Activated naive CD4-positive, alpha-beta T cell treated with anti-CD3 and anti-CD28 coated beads, Interleukin-2, amount 50 U/mL, for 16 hours (primary cell): ENCODE results near the gene ADAM8.
"Not testable (repeated sequence)": the region's sequence is repeated elsewhere in the genome, so short reads cannot be mapped to it uniquely, and the experiment has no call there.

Experiments
- DNase-seq: peaks from one replicate; pipeline ENCODE4 v3.0.0-alpha.2; 2020

ADAM8 gene

DNA sequence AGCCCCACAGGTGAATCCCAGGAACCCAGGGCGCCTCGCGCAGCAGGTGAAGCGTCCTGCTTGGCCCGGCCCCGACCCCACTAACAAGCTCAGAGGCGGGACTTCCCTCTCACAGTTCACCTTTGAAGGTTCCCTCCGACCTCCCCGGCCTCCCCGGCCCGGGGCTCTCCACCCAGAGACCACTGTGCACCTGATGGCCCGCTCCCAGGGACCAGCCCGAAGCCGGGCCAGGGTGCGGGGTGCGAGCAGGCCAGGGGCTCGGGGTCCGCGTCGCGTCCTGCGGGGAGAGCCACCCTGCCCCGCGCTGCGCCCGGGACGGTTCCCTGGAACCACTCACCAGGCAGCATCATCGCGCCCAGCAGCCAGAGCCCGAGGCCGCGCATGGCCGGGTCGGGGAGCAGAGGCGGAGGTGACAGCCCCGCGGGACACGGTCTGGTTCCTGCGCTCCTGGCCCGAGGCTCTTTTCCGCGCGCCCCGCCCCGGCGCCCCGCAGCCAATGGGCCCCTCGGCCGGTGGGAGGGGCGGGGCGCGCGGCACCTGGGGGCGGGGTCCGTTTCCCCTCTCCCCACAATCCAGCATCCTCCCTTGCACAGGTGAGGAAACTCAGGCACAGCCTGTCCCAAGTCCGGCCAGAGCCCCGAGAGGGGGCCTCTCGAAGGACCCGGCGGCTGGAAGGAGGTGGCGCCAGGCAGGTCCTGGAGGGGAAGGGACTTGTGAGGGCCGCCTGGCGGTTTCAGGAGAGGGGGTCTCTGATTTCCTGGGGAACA, at the start of gene ADAM8:
Gene ADAM8, minus strand, starts transcription at position 434 of the 767 bp plus-strand sequence. Its CDS starts 51 bp downstream, at position 383.
- peak; percentile 66 for DNase-seq

GRCh38 chr10:133326223-133326551, 49.5 kb upstream of the ADAM8 start:
- no peak for DNase-seq

DNA sequence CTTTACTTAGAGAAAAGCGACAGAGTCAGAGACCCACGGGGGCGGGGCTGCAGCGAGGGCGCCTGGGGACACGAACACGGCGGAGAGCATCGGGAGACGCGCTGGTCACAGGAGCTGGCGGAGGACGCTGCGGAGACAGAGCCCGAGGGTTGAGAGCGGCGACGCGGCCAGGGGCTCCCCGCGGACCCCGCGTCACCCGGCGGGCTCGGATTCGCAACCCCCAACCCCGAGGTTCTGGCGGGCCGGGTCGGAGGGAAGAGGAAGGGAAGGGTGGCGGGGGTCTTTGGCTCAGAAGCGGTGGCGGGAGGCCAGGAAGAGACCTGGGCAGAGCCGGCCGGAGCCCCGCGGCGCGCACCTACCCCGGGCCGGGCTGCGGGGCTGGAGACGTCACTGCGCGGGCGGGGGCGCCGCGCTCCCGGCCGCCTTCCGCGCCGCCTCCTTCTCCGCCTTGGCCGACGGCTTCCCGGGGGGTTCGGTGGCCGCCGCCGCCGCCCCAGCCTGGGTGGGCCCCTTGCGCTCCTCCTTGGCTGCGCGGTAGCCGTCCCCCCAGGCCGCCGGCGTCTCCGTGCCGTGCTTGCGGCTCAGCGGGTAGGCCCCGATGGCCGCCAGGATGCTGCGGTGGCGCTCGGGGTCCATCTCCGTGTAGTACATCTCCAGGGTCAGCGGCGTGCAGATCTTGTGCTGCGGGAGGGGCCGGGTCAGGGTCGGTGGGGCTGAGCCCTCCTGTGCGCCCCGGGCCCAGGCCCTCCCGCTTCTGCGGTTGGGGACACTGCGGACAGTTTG, 49.0 kb upstream of the ADAM8 start:
- no peak for DNase-seq

GRCh38 chr10:133324857-133325260, 48.2 kb upstream of the ADAM8 start:
- no peak for DNase-seq

GRCh38 chr10:133324198-133324792, 47.6 kb upstream of the ADAM8 start:
- peak; percentile 68 for DNase-seq

GRCh38 chr10:133322064-133322709, 45.5 kb upstream of the ADAM8 start:
- not testable (repeated sequence) for DNase-seq

DNA sequence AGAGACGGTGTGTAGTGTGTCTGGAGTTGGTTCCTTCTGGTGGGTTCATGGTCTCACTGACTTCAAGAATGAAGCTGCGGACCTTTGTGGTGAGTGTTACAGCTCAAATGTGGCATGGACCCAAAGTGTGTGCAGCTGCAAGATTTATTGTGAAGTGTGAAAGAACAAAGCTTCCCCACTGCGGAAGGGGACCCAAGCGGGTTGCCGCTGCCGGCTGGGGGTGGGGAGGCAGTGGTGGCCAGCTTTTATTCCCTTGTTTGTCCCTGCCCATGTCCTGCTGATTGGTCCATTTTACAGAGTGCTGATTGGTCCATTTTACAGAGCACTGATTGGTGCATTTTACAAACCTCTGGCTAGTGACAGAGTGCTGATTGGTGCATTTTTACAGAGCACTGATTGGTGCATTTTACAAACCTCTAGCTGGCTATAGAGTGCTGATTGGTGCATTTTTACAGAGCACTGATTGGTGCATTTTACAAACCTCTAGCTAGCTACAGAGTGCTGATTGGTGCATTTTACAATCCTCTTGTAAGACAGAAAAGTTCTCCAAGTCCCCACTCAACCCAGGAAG, 44.3 kb upstream of the ADAM8 start:
- not testable (repeated sequence) for DNase-seq

DNA sequence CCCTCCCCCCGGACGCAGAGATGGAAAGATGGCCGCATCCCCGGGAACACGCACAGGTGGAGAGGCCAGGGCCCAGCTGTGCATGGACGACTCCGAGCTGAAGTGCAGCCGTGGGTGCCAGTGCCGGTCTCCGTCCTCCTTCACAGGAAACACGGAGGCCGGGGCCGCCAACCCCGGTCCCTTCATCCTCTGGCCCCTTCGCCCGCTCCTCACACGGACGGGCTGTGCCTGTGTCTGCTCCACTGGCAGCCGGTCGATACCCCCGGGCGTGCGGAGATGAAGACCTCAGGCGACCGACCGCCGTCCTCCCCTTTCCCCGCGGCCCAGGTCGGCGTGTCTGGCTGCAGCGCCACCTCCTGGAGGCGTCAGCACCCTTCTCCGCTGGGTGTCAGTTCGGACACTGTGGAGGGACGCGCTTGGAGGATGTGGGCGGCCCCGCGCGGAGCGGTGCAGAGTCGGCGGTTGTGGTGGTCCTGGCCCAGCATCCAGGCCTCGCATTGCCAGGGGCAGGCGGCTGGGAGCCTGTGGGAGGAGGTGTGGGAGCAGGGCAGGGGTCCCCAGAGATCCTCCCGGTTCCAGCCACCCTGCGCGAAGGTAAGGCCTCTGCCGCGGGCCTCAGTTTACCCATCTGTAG, 41.9 kb upstream of the ADAM8 start:
- DNase-seq, result peak; percentile 67

- no peak for DNase-seq
Observed at GRCh38 chr10:133316732-133317131, 40.1 kb upstream of the ADAM8 start.

DNA sequence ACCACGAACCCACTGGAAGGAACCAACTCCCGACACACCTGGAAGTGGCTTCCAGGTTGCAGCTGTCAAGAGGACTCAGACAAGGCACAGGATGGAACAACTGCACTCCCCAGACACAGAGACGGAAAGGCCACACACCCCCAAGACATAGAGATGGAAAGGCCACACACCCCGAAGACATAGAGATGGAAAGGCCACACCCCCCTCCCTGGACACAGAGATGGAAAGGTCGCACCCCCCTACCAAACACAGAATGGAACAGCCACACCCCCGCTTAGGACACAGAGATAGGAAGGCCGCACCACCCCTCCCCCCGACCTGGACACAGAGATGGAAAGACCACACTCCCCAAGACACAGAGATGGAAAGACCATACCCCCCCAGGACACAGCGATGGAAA, 39.6 kb upstream of the ADAM8 start:
- DNase-seq, result no peak

- DNase-seq, result no peak
Observed at GRCh38 chr10:133315847-133316246, 39.2 kb upstream of the ADAM8 start.

DNA sequence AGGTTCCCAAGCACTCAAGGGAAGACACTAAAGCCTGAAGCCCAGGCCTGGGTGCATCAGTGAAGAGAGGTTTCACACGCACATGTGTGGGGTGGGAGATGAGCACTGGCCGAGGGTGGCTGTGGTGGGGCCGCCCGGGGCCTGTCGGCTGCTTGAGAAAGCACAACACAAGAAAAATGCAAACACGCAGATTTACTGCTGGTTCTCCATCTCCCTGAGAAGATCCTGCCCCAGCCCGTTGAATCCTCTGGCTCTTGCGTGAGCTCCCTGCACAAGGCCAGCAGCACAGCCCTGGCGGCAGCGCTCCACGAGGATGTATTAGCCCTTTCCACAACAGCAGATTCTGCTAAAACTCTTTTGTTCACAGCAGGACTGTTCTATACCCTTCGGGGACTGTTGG, 38.2 kb upstream of the ADAM8 start:
- DNase-seq, result no peak

- no peak for DNase-seq
Observed at GRCh38 chr10:133313192-133313591, 36.5 kb upstream of the ADAM8 start.

DNA sequence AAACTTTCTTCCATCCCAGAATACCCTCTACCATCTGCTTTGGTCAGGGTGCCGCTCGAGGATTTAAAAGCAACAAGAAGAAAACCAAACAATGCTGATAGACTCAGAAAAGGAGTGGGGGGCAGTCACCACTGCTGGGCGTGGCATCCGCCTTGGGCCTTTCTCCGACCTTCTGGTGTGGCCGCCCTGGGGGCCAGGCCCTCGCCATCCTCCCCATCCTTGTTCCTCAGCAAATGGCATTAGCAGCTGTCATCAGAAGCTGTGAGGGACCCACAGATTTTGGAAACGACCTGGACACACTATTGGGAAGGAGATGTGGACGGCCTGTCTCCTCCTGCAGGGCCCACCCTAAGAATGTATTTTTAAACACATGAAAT, 36.1 kb upstream of the ADAM8 start:
- no peak for DNase-seq

- no peak for DNase-seq
Observed at GRCh38 chr10:133312016-133312768, 35.5 kb upstream of the ADAM8 start.

DNA sequence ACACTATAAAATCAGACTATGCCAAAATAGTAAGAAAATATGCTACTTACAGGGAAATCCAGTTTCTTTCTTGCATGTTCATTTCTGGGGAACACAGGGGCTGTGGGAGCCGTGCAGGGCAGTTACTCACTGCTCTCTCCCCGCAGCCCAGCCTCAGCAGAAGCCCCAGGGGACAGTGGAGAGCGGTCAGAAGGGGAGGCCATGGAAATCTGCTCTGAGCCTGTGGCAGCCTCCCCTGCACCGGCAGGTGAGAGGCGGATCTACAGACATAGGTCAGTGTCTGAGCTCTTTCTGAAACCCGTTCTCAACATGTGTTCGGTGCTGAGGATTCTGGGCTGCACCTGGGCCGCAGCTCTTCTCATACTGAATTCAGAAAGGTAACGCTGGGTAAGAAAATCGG, 34.9 kb upstream of the ADAM8 start:
- no peak for DNase-seq

GRCh38 chr10:133310789-133311188, 34.1 kb upstream of the ADAM8 start:
- DNase-seq, result no peak

DNA sequence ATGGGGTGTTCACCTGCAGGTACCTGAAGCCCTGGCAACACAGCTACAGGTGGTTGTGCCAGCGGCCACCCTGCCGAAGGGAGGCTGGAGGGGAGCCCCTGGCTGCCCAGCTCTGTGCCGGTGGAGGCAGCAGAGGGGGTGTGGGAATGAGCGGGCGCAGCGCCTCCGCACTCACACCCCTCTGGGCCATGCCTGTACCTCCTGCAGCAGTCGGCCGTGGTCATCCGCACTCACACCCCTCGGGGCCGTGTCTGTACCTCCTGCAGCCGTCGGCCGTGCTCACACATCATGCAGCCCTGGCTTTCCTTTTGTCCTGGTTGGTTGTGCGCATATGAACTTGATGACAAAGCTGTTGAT, 33.7 kb upstream of the ADAM8 start:
- no peak for DNase-seq

DNA sequence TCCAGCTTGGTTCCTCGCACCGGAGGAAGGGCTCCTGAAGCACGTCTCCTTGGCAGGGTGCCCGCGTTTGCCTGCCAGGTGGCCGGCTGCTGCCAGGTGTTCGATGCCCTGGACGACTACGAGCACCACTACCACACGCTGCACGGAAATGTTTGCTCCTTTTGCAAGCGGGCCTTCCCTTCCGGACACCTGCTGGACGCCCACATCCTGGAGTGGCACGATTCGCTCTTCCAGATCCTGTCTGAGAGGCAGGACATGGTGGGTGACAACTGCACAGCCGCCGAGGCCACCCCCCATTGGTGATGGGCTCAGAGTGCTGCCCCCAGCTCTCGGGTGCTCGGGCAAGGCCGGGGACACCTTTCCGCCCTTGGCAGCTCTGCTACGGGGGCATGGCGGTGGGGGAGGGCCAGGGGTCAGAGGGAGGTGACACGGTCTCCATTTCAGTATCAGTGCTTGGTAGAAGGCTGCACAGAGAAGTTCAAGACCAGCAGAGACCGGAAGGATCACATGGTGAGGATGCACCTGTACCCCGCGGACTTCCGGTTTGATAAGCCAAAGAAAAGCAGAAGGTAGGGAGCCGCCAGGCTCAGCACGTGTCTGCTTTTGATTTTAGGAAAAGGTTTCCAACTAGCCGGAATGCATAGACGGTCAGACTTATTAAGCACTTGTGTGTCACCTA, 33.2 kb upstream of the ADAM8 start:
- no peak for DNase-seq

DNA sequence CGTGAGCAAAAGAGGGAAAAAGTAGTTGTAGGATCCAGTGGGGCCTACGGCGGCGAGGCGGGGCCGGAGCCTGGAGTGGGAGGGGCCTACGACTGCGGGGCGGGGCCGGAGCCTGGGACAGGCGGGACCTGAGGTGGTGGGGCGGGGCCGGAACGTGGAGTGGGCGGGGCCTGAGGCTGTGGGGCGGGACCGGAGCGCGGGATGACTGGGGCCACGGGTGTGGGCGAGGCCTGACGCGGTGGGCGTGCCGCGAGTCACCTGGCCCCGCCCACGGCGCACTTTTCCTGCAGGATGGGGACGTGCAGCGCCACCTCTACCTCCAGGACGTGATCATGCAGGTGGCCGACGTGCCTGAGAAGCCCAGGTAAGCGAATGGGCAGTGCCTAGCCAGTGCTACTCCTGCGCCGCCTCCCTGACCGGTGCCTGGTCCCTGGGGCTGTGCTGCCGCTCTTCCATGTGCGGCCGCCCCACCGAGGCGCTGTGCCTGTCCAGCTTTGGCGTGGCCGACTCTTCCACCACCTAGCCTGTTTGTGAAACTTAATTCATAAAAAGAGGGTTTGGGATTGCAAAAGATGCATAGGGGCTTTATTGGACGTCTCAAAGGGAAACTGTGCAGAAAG, 32.5 kb upstream of the ADAM8 start:
- peak; percentile 88 for DNase-seq
